ENCODE results near the gene CYREN.

GRCh38 chr7:135192914-135193536 is 22.5 kb upstream of the CYREN start:
- TF ChIP-seq CTCF (conservative IDR thresholded peaks at IDR 0.05; ENCODE audit: low read length): no peak
- no peak for TF ChIP-seq EZH2phosphoT487 (IDR thresholded peaks at IDR 0.05; ENCODE audit: borderline replicate concordance, low read depth, low read length)
